ENCODE measurements around the gene DDX5.
"Not testable (repeated sequence)": the region's sequence is repeated elsewhere in the genome, so short reads cannot be mapped to it uniquely, and the experiment has no call there.

Gene DDX5

GRCh38 chr17:64492481-64493109 is 13.5 kb downstream of the DDX5 start:
- no peak for DNase-seq (ENCODE audit: low spot score)

DNA sequence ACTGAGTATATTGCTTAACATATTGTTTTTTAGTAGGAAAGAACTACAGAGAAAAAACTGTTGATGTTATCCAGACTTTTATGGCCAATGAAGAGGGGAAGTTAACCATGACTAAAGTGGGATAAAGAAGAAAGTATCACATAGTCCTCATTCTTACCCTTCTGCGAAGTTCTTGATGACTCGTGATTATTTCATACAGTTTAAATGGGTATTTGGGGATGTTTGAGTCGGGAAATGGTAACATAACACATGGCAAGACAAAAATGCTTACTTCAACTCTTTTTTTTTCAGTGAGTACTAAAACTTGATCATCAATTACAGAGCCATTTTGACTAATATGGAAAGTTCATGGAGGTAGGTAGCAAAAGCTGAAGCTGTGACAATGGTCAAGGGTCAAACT is 14.1 kb downstream of the DDX5 start:
- no peak for DNase-seq (ENCODE audit: low spot score)

- DNase-seq (ENCODE audit: low spot score) = peak; percentile 56
Observed at GRCh38 chr17:64491034-64491860, 14.8 kb downstream of the DDX5 start.

DNA sequence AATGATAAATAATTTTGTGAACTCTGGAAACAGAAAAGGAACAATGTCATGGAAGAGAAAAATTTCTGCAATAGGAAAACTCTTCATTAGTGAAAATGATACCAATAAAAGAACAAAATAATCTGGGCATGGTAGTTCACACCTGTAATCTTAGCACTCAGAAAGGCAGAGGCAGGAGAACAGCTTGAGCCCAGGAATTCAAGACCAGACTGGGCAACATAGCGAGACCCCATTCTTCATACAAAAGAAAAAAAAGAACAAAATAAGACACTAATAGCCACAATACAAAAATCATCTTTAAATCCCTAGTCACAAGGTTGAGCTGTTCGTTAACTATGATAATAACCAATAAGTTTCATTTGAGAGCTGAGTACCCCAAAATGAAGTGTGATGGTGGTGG is 17.8 kb downstream of the DDX5 start:
- DNase-seq (ENCODE audit: low spot score) = no peak

DNA sequence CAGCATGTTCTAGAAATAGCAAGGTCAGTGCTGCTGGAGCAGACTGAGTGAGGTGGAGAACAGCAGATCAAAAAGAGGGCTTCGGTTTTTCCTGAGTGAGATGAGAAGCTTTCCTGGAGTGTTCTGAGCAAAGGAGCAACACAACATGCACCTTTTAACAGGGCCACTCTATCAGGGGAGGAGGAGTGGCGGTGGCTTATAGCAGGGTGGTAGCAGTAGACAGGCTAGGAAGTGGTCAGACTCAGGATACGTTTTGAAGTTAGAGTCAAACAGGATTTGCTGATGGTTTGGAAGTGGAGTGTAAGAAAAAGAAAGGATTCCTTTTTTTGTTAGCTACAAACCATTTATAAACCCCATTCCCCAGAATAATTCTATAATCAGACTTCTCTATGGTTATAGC is 21.7 kb downstream of the DDX5 start:
- DNase-seq (ENCODE audit: low spot score) = no peak

GRCh38 chr17:64480951-64481350 is 25.1 kb downstream of the DDX5 start:
- DNase-seq (ENCODE audit: low spot score) = no peak

GRCh38 chr17:64477849-64478248 is 28.2 kb downstream of the DDX5 start:
- no peak for DNase-seq (ENCODE audit: low spot score)

- no peak for DNase-seq (ENCODE audit: low spot score)
Observed at GRCh38 chr17:64472564-64472963, 33.5 kb downstream of the DDX5 start.

DNA sequence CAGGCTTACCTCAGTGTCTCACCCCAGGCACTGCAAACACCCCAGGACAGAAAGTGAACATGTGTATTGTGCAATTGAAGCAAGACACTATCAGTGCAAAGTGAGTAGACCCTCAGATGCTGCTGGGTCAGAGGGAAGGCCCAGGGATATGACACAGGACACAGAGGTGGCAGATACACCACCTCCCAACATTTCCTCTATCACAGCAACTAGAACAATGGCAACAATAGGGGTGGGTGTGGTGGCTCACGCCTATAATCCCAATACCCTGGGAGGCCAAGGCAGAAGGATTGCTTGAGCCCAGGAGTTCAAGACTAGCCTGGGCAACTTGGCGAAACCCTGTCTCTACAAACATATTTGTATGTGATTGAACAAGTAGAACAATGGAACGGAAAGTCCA is 34.6 kb downstream of the DDX5 start:
- no peak for DNase-seq (ENCODE audit: low spot score)

DNA sequence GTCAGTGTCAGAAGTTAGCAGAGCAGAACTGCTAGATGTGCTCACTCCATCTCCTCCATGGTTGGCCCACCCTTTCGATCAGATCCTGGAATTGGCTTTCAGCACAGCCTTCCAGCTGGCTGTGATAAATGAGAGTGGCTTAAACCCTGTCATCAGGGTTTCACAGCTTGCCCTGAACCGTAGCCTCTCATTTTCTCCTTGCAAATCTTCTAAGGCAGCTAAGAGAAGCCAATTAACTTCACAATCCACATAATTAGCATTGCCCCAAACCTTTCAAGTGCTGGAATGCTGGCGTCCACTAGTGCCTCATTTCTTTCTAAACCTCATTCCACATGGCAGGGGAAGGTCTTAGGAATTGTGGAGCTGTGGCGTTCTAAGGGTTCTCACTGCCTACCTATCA is 35.5 kb downstream of the DDX5 start:
- no peak for DNase-seq (ENCODE audit: low spot score)

GRCh38 chr17:64466834-64467233 is 39.3 kb downstream of the DDX5 start:
- DNase-seq (ENCODE audit: low spot score) = not testable (repeated sequence)

DNA sequence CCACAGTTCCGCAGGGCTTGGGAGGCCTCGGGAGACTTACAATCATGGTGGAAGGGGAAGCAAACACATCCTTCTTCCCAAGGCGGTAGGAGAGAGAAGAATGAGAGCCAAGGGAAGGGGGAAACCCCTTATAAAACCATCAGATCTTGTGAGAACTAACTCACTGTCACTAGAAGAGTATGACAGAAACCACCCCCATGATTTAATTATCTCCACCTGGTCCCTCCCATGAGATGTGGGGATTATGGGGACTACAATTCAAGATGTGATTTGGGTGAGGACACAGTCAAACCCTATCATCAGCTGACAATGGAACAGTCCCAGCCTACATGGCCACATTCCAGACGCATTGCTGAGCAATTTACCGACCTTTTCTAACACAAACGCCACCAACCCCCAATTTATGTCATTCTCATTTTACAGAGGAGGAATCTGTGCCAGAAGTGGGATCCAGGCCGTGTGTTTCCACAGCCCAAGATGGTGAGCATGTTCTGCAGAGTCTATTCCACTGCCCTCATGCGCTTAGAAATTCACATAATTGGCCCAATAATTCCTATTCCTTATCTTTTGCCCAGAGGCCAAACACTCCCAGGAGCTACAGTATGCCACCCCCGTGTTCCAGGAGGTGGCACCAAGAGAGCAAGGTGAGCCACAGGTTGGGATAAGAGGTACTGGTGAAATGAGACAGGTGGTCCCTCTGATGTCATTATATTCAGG is 39.9 kb downstream of the DDX5 start:
- no peak for DNase-seq (ENCODE audit: low spot score)

DNA sequence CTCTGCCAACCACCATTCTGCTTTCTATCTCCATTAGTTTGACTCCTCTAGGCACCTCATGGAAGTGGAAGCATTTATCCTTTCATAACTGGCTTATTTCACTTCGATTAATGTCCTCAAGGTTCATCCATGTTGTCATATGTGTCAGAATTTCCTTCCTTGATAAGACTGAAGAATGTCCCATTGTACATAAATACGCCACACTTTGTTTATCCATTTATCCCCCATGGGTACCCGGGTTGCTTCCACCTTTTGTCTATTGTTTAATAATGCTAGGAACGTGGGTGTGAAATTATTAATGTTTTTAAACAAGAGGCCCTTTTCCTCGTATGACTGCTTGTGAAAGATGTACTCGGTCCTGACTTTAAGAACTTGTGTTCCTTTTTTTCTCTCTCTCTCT is 44.3 kb downstream of the DDX5 start:
- DNase-seq (ENCODE audit: low spot score) = no peak

- no peak for DNase-seq (ENCODE audit: low spot score)
Observed at GRCh38 chr17:64460955-64461354, 45.1 kb downstream of the DDX5 start.

GRCh38 chr17:64459818-64460217 is 46.3 kb downstream of the DDX5 start:
- DNase-seq (ENCODE audit: low spot score) = not testable (repeated sequence)

DNA sequence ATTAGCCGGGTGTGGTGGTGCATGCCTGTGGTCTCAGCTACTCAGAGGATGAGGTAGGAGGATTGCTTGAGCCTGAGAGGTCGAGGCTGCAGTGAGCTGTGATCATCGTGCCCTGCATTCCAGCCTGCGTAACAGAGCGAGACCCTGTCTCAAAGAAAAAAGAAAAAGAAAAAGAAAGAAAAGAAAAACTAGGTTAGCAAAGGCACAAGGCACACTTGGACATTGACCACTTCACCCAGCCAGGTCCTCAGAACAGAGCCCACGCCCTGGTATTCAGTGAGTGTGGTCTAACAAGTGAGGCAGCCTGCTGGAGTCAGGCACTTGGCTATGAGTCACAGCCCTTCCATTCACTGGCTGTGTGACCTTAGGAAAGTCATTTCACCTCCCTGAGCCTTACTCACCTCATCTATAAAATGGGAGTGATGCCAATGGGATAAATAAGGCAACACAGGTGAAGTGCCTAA is 46.8 kb downstream of the DDX5 start:
- no peak for DNase-seq (ENCODE audit: low spot score)

DNA sequence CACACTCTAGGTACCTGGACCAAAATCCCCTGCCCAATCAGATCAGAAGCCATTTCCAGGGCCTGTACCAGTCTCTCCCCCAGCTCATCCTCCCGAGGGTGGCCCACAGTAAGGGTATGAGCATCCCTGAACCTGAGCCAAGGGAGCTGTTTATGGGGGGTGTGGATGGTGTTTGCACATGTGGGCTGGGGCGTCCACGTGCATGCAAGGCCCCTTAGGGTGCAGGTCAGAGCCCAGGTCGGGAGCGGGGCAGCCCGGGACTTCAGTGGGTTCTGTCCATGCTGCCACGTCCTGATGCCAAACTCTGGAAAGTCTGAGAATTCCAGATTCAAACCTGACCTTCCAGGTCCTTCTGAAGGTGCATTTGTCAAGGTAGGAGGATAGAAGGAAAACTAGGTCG is 47.3 kb downstream of the DDX5 start:
- DNase-seq (ENCODE audit: low spot score) = no peak

- no peak for DNase-seq (ENCODE audit: low spot score)
Observed at GRCh38 chr17:64457156-64457555, 48.9 kb downstream of the DDX5 start.

GRCh38 chr17:64455993-64456885 is 49.9 kb downstream of the DDX5 start:
- DNase-seq (ENCODE audit: low spot score) = no peak

DNA sequence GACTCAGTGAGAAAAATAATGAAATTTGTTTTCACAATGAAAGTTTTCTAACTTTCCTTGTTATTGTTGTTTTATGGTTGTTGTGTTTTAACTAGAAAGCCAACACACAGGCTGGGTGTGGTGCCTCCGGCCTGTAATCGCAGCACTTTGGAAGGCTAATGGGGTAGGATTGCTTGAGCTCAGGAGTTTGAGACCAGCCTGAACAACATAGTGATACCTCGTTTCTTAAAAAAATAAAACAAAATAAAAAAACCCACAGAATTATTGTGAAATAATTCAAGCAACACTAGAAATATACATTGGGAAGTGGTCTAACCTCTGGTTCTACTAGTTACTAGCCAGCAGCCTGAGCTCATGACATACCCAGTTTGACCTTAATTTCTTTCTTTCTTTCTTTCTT is 56.5 kb downstream of the DDX5 start:
- DNase-seq (ENCODE audit: low spot score) = no peak

GRCh38 chr17:64448665-64449512 is 57.2 kb downstream of the DDX5 start, which contains the start of gene MILR1:
MILR1 (plus strand) TSS chr17:64449115; CDS start chr17:64449169, 54 bp downstream.
- DNase-seq (ENCODE audit: low spot score) = peak; percentile 63
